ENCODE results near the gene LTBP1. TPM values are rescaled to one million over a fixed set of nuclear protein-coding genes. Genes with fewer than 3 reads are reported as not detected.

LTBP1 gene
- total RNA-seq, 3 donors from 2014 or later (not counting 1 experiment from before 2014, with no cell fraction given): 1.7 to 4.7 (median 3.5) TPM

DNA sequence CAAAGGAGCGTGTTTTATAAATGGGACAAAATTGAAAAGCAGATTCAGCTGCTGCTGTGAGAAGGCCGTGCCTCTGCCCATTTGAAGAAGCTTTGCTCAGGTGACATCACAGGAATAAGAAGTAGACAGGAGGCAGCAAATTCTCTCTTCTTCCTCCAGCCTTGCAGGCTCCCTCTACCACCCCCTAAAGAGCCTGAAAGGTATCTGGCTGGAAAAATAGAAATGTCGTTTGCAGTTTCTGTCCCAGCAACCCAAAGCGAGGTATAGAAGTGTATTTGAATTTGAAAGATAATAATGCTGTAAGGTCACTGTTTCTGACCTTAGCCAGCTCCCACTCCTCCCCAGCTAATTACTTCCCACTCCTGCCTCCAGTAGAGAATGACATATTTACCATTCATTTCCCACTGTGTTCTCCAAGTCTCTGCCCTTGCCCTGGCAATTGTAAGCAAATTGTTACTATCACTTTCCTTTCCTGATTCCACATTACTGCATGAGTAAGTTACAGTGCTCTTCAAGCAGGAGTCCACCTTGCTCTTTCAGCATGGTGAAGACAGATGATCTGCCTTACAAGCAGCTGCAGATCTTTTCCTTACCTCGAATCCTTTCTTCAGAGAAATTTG is 472.9 kb downstream of the LTBP1 start:
- WGBS (ENCODE audit: insufficient coverage): 92% methylated on average over 3 of the region's 5 CpGs
- Mint-ChIP-seq H3K4me1 (no peaks in the 10 kb centered on the region), H3K4me3 (no peak overlapping the region), H3K36me3 (no peaks in the 10 kb centered on the region), H3K27me3 (ENCODE audit: low read depth in 2 of 2) (peaks cover 0 to 9% of the 10 kb centered on the region in 2 donors), H3K27ac (no peak overlapping the region), H3K9me3 (no peaks in the 10 kb centered on the region)
- Histone ChIP-seq H3K36me3 (ENCODE audit: control insufficient read depth, insufficient read depth, low read length) (no peaks in the 10 kb centered on the region), H3K9me3 (ENCODE audit: control insufficient read depth, insufficient read depth, low read length) (no peaks in the 10 kb centered on the region), H3K4me3 (ENCODE audit: low read length) (no peak overlapping the region), H3K4me1 (ENCODE audit: control insufficient read depth, insufficient read depth, low read length) (no peaks in the 10 kb centered on the region), H3K27ac (ENCODE audit: low read length) (no peak overlapping the region), H3K27me3 (ENCODE audit: control insufficient read depth, insufficient read depth, low read length) (no peaks in the 10 kb centered on the region)
- ATAC-seq (no peak), DNase-seq (no peak)
- intact Hi-C loops (cut with micrococcal nuclease): no loop called here
- TF ChIP-seq, protein P1, sequence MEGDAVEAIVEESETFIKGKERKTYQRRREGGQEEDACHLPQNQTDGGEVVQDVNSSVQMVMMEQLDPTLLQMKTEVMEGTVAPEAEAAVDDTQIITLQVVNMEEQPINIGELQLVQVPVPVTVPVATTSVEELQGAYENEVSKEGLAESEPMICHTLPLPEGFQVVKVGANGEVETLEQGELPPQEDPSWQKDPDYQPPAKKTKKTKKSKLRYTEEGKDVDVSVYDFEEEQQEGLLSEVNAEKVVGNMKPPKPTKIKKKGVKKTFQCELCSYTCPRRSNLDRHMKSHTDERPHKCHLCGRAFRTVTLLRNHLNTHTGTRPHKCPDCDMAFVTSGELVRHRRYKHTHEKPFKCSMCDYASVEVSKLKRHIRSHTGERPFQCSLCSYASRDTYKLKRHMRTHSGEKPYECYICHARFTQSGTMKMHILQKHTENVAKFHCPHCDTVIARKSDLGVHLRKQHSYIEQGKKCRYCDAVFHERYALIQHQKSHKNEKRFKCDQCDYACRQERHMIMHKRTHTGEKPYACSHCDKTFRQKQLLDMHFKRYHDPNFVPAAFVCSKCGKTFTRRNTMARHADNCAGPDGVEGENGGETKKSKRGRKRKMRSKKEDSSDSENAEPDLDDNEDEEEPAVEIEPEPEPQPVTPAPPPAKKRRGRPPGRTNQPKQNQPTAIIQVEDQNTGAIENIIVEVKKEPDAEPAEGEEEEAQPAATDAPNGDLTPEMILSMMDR (IDR thresholded peaks at IDR 0.05): no peak

DNA sequence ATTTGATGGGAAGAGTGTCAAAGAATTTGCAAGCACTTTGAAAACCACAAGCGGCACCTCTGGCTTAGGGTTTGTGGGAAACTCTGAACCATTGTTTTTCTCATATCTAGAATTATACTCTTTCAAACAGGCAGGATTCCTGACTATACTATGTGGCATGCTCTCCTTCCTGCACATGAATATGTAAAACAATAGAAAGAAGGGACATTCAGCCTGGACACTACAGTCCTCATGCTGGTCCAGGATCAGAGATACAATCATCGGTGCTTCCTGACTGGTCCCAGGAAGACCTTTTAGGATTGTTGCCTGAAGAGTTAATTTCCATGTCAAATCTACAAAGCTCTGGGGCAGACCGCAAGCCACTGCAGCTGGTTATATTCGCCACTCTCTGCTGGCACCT is 474.0 kb downstream of the LTBP1 start:
- no peaks in the 10 kb centered on the region for H3K9me3 Mint-ChIP-seq
- no peak overlapping the region for H3K4me3 ChIP-seq (ENCODE audit: low read length)
- no peak for DNase-seq
- H3K36me3 Mint-ChIP-seq: no peaks in the 10 kb centered on the region
- ATAC-seq: no peak
- no peak overlapping the region for H3K4me3 Mint-ChIP-seq
- H3K27ac ChIP-seq (ENCODE audit: low read length): no peak overlapping the region
- intact Hi-C loops (cut with micrococcal nuclease): no loop called here
- no peaks in the 10 kb centered on the region for H3K27me3 ChIP-seq (ENCODE audit: control insufficient read depth, insufficient read depth, low read length)
- H3K27me3 Mint-ChIP-seq (ENCODE audit: low read depth in 2 of 2): peaks cover 0 to 9% of the 10 kb centered on the region in 2 donors
- TF ChIP-seq, protein P1 (IDR thresholded peaks at IDR 0.05): no peak
- WGBS (ENCODE audit: insufficient coverage): 91% methylated on average over 4 of the region's 4 CpGs
- H3K4me1 Mint-ChIP-seq: no peaks in the 10 kb centered on the region
- no peaks in the 10 kb centered on the region for H3K36me3 ChIP-seq (ENCODE audit: control insufficient read depth, insufficient read depth, low read length)
- H3K4me1 ChIP-seq (ENCODE audit: control insufficient read depth, insufficient read depth, low read length): no peaks in the 10 kb centered on the region
- no peak overlapping the region for H3K27ac Mint-ChIP-seq
- no peaks in the 10 kb centered on the region for H3K9me3 ChIP-seq (ENCODE audit: control insufficient read depth, insufficient read depth, low read length)

DNA sequence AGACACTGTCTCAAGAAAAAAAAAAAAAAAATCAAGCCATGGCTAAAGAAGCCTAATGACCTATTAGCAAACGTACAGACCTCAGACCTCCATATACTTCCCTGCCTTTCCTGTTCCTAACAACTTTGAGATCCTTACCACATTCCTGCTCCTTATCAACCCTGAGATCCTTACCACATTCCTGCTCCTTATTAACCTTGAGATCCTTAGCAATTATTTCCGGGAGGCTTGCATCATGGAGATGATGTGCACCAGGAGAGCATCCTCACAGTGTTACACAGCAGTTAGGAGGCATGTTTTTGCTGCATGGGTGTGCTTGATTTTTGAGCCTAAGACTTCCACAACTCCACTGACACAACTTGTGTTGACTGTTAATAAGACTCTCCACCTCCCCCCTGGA is 475.1 kb downstream of the LTBP1 start:
- 89% methylated on average over 2 of the region's 2 CpGs for WGBS (ENCODE audit: insufficient coverage)

More for the DNA sequence above, 475.1 kb downstream of the LTBP1 start:
- no peaks in the 10 kb centered on the region for H3K27me3 ChIP-seq (ENCODE audit: control insufficient read depth, insufficient read depth, low read length)
- Mint-ChIP-seq H3K4me1 (no peaks in the 10 kb centered on the region), H3K36me3 (no peaks in the 10 kb centered on the region), H3K27me3 (ENCODE audit: low read depth in 2 of 2) (peaks cover 0 to 7% of the 10 kb centered on the region in 2 donors), H3K27ac (no peak overlapping the region), H3K9me3 (no peaks in the 10 kb centered on the region), H3K4me3 (no peak overlapping the region)
- TF ChIP-seq, protein P1 (IDR thresholded peaks at IDR 0.05): no peak
- H3K4me3 ChIP-seq (ENCODE audit: low read length): no peak overlapping the region
- intact Hi-C loops (cut with micrococcal nuclease): no loop called here
- no peaks in the 10 kb centered on the region for H3K4me1 ChIP-seq (ENCODE audit: control insufficient read depth, insufficient read depth, low read length)
- DNase-seq (no peak), ATAC-seq (no peak)
- no peaks in the 10 kb centered on the region for H3K36me3 ChIP-seq (ENCODE audit: control insufficient read depth, insufficient read depth, low read length)
- H3K9me3 ChIP-seq (ENCODE audit: control insufficient read depth, insufficient read depth, low read length): no peaks in the 10 kb centered on the region
- no peak overlapping the region for H3K27ac ChIP-seq (ENCODE audit: low read length)

Data from natural killer cell (primary cell).